Common myeloid progenitor, CD34-positive (primary cell): Measurements from ENCODE around the gene ASCL1.

Experiments used
- CTCF ChIA-PET: fragments of 350-600 bp; sonication (Branson Sonifier 250); formaldehyde crosslinking; loops from one replicate; lab custom pipeline; 2021; ENCODE audit warnings: antibody characterized with exemption; lab: Charles Lee
- POLR2A ChIA-PET: fragments of 350-600 bp; sonication (Branson Sonifier 250); formaldehyde crosslinking; loops from one replicate; lab custom pipeline; 2021; ENCODE audit warnings: antibody characterized with exemption; lab: Charles Lee
- DNase-seq, 3 donors: peaks; one replicate each; pipeline versions ENCODE4 v3.0.0 to v3.0.0-alpha.2; 2013
- H3K27ac ChIP-seq, 2 experiments: 1 replicate in 1 of 2; 2 replicates in 1 of 2; pipeline ENCODE4 v1.7.0; 2013; ENCODE audit warnings: inconsistent platforms in 2 of 2, low read length in 2 of 2, mild to moderate bottlenecking in 2 of 2, low read depth in 1 of 2, moderate library complexity in 1 of 2; ENCODE audit not compliant: severe bottlenecking in 2 of 2, insufficient read depth in 1 of 2, poor library complexity in 1 of 2
- H3K27me3 ChIP-seq, 5 experiments: replicated peaks in 2 of 5; 1 replicate in 3 of 5; 2 replicates in 2 of 5; pipeline versions ENCODE4 v1.6.1 to v1.7.0; 2013; ENCODE audit warnings: low read length in 4 of 5, mild to moderate bottlenecking in 2 of 5, moderate library complexity in 2 of 5, inconsistent platforms in 1 of 5; ENCODE audit not compliant: insufficient read depth in 5 of 5, control insufficient read depth in 4 of 5
- H3K36me3 ChIP-seq, 4 experiments: 1 replicate in 2 of 4; 2 replicates in 2 of 4; pipeline versions ENCODE4 v1.6.1 to v1.7.0; 2013; ENCODE audit warnings: low read length in 3 of 4, control low read depth in 1 of 4, mild to moderate bottlenecking in 1 of 4; ENCODE audit not compliant: control insufficient read depth in 4 of 4, insufficient read depth in 4 of 4
- H3K4me1 ChIP-seq, 4 experiments: 1 replicate in 3 of 4; 2 replicates in 1 of 4; pipeline versions ENCODE4 v1.6.1 to v1.7.1; 2013; ENCODE audit warnings: low read length in 3 of 4, mild to moderate bottlenecking in 3 of 4, control low read depth in 1 of 4, inconsistent platforms in 1 of 4, moderate library complexity in 1 of 4; ENCODE audit not compliant: control insufficient read depth in 4 of 4, insufficient read depth in 4 of 4; ENCODE audit errors: control extremely low read depth in 1 of 4
- H3K4me3 ChIP-seq, 7 experiments: 1 replicate in 4 of 7; 2 replicates in 3 of 7; pipeline versions ENCODE4 v1.5.1 to v1.7.0; 2013; ENCODE audit warnings: mild to moderate bottlenecking in 7 of 7, low read length in 6 of 7, moderate library complexity in 6 of 7, inconsistent platforms in 2 of 7, low read depth in 2 of 7, control low read depth in 1 of 7; ENCODE audit not compliant: insufficient read depth in 4 of 7, control insufficient read depth in 1 of 7; ENCODE audit errors: extremely low read depth in 1 of 7
- H3K9me3 ChIP-seq, 5 experiments: 1 replicate in 4 of 5; 2 replicates in 1 of 5; pipeline versions ENCODE4 v1.6.1 to v1.7.1; 2013; ENCODE audit warnings: low read length in 4 of 5, mild to moderate bottlenecking in 2 of 5, inconsistent platforms in 1 of 5, low read depth in 1 of 5, moderate library complexity in 1 of 5; ENCODE audit not compliant: control insufficient read depth in 4 of 5, insufficient read depth in 2 of 5; ENCODE audit errors: control extremely low read depth in 1 of 5
- WGBS: methylation state at CpG from one replicate; pipeline ENCODE4 v1.1.5; 2013; ENCODE audit not compliant: insufficient coverage; 5-methylcytosine and 5-hydroxymethylcytosine counted together

ASCL1 gene

GRCh38 chr12:102962532-102962931, 5.1 kb downstream of the ASCL1 start:
- no peak for DNase-seq
- H3K9me3 ChIP-seq, result peaks cover 9 to 20% (median 12%) of the 10 kb centered on the region in 5 experiments
- H3K4me3 ChIP-seq, result no peak overlapping the region
- ChIA-PET CTCF (interaction anchor here (0.6 to 1.1 kb wide), 2 partner anchors 10 to 980 kb away, joined by 3 read pairs; no protein-coding TSS in a partner anchor), POLR2A (no interaction called here)
- peaks cover 0 to 2% (median 0%) of the 10 kb centered on the region in 4 experiments for H3K36me3 ChIP-seq
- 3% methylated on average over 6 of the region's 11 CpGs for WGBS
- H3K27ac ChIP-seq, result no peak overlapping the region
- peaks cover 0 to 23% (median 14%) of the 10 kb centered on the region in 4 experiments for H3K4me1 ChIP-seq
- H3K27me3 ChIP-seq, result peaks cover 54 to 99% (median 68%) of the 10 kb centered on the region in 5 experiments

- Histone ChIP-seq H3K4me1 (peaks cover 0 to 18% (median 10%) of the 10 kb centered on the region in 4 experiments), H3K36me3 (peaks cover 0 to 2% (median 0%) of the 10 kb centered on the region in 4 experiments), H3K4me3 (no peak overlapping the region), H3K27me3 (peaks cover 55 to 99% (median 71%) of the 10 kb centered on the region in 5 experiments), H3K27ac (no peak overlapping the region), H3K9me3 (peaks cover 9 to 20% (median 12%) of the 10 kb centered on the region in 5 experiments)
- WGBS, result 0% methylated on average over 2 of the region's 3 CpGs
- ChIA-PET POLR2A (no interaction called here), CTCF (interaction anchor here (1.1 kb wide), 1 partner anchor 10 kb away, joined by 3 read pairs; no protein-coding TSS in a partner anchor)
- no peak for DNase-seq
These were observed 5.5 kb downstream of the ASCL1 start for GRCh38 chr12:102962986-102963385.

GRCh38 chr12:102963796-102964195, 6.3 kb downstream of the ASCL1 start:
- DNase-seq, result no peak
- Histone ChIP-seq H3K27me3 (peaks cover 55 to 99% (median 69%) of the 10 kb centered on the region in 5 experiments), H3K36me3 (peaks cover 0 to 2% (median 0%) of the 10 kb centered on the region in 4 experiments), H3K27ac (no peak overlapping the region), H3K9me3 (peaks cover 9 to 19% (median 12%) of the 10 kb centered on the region in 5 experiments), H3K4me1 (peaks cover 0 to 10% (median 3%) of the 10 kb centered on the region in 4 experiments), H3K4me3 (no peak overlapping the region)
- ChIA-PET POLR2A (no interaction called here), CTCF (no interaction called here)
- WGBS, result 35% methylated on average over 2 of the region's 4 CpGs

- H3K27me3 ChIP-seq, result peaks cover 53 to 95% (median 60%) of the 10 kb centered on the region in 5 experiments
- CTCF ChIA-PET, result no interaction called here
- no peak overlapping the region for H3K4me3 ChIP-seq
- no peak for DNase-seq
- H3K4me1 ChIP-seq, result peaks cover 0 to 8% (median 3%) of the 10 kb centered on the region in 4 experiments
- peaks cover 0 to 2% (median 0%) of the 10 kb centered on the region in 4 experiments for H3K36me3 ChIP-seq
- POLR2A ChIA-PET, result no interaction called here
- H3K9me3 ChIP-seq, result peaks cover 9 to 17% (median 12%) of the 10 kb centered on the region in 5 experiments
- WGBS, result 0% methylated on average over 21 of the region's 21 CpGs
- H3K27ac ChIP-seq, result no peak overlapping the region
These were observed 7.4 kb downstream of the ASCL1 start for GRCh38 chr12:102964872-102965271.

GRCh38 chr12:102965281-102966155, 8.0 kb downstream of the ASCL1 start:
- H3K27me3 ChIP-seq, result peaks cover 51 to 91% (median 60%) of the 10 kb centered on the region in 5 experiments
- no peak for DNase-seq
- CTCF ChIA-PET, result no interaction called here
- no peak overlapping the region for H3K27ac ChIP-seq
- H3K36me3 ChIP-seq, result peaks cover 0 to 2% (median 0%) of the 10 kb centered on the region in 4 experiments
- peaks cover 9 to 17% (median 12%) of the 10 kb centered on the region in 5 experiments for H3K9me3 ChIP-seq
- WGBS, result 2% methylated on average over 37 of the region's 38 CpGs
- POLR2A ChIA-PET, result no interaction called here
- peaks cover 0 to 8% (median 3%) of the 10 kb centered on the region in 4 experiments for H3K4me1 ChIP-seq
- H3K4me3 ChIP-seq, result no peak overlapping the region

- Histone ChIP-seq H3K4me3 (no peak overlapping the region), H3K27me3 (peaks cover 46 to 88% (median 56%) of the 10 kb centered on the region in 5 experiments), H3K27ac (no peak overlapping the region), H3K9me3 (peaks cover 9 to 17% (median 12%) of the 10 kb centered on the region in 5 experiments), H3K36me3 (peaks cover 0 to 2% (median 0%) of the 10 kb centered on the region in 4 experiments), H3K4me1 (peaks cover 0 to 8% (median 3%) of the 10 kb centered on the region in 4 experiments)
- WGBS, result 12% methylated on average over 12 of the region's 12 CpGs
- ChIA-PET CTCF (no interaction called here), POLR2A (no interaction called here)
- DNase-seq, result no peak
These were observed 8.9 kb downstream of the ASCL1 start for GRCh38 chr12:102966200-102966863.
